Stomach (tissue), 4 donors: ENCODE data around the gene CELF6.

Source experiments
- EP300 ChIP-seq: sonication (generic); formaldehyde crosslinking; IDR thresholded peaks from one replicate; pipeline ENCODE4 v1.6.1; 2017; ENCODE audit warnings: antibody characterized with exemption
- POLR2AphosphoS5 ChIP-seq, 3 donors: sonication (generic); formaldehyde crosslinking; IDR thresholded peaks; one replicate each; pipeline ENCODE4 v1.6.1; 2016; ENCODE audit warnings: antibody characterized with exemption in 3 of 3
- TF ChIP-seq, protein P1 (sequence below), 7 experiments: fragments of 450-650 bp in 4 of 7; fragments of 200-600 bp in 3 of 7; sonication (generic) in 3 of 7; IDR thresholded peaks; one replicate each; pipeline ENCODE4 v1.5.1; 2016 to 2019; ENCODE audit warnings: antibody characterized with exemption in 7 of 7, control low read depth in 2 of 7, mild to moderate bottlenecking in 1 of 7

DNA sequence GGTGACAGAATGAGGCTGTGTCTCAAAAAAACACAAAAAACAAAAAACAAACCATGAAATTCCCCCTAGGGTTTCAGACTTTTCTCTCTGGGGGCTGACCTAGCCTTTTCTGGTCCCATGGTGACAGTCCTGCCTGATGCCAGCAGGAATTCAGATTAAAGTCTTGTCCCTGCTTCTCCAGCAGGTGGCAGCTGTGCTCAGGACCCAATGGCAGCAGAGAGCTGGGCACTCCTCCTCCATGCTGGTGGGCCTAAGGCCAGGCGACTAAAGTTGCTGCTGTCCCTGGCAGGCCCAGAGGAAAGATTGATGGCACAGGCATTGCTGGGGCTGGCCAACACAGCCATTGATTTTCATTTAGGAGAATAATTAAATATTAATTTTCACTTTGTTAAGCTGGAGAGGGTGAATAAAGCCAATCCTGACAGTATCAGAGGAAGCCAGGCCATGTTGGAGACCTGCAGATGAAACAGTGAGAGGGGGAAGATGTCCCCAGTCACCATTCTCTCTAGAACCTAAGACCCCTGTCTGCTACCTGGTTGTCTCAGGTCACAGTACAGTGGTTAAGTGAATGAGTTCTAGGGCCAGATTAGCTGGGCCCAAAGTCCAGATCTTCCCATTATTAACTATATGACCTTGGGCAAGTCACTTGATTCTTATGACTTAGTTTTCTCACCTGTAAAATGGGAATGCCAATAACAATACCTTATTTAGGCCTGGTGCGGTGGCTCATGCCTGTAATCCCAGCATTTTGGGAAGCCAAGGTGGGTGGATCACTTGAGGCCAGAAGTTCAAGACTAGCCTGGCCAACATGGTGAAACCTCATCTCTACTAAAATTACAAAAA is 7.1 kb downstream of the CELF6 start:
- TF ChIP-seq, protein P1, sequence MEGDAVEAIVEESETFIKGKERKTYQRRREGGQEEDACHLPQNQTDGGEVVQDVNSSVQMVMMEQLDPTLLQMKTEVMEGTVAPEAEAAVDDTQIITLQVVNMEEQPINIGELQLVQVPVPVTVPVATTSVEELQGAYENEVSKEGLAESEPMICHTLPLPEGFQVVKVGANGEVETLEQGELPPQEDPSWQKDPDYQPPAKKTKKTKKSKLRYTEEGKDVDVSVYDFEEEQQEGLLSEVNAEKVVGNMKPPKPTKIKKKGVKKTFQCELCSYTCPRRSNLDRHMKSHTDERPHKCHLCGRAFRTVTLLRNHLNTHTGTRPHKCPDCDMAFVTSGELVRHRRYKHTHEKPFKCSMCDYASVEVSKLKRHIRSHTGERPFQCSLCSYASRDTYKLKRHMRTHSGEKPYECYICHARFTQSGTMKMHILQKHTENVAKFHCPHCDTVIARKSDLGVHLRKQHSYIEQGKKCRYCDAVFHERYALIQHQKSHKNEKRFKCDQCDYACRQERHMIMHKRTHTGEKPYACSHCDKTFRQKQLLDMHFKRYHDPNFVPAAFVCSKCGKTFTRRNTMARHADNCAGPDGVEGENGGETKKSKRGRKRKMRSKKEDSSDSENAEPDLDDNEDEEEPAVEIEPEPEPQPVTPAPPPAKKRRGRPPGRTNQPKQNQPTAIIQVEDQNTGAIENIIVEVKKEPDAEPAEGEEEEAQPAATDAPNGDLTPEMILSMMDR (IDR thresholded peaks at IDR 0.05): peak in 5 of 7 experiments; percentile 34 to 72 (median 54)
- TF ChIP-seq POLR2AphosphoS5 (IDR thresholded peaks at IDR 0.05) (peak in 1 of 3 donors; percentile 24), EP300 (no peak)
